ENCODE data around the gene MYBPC2.

DNA sequence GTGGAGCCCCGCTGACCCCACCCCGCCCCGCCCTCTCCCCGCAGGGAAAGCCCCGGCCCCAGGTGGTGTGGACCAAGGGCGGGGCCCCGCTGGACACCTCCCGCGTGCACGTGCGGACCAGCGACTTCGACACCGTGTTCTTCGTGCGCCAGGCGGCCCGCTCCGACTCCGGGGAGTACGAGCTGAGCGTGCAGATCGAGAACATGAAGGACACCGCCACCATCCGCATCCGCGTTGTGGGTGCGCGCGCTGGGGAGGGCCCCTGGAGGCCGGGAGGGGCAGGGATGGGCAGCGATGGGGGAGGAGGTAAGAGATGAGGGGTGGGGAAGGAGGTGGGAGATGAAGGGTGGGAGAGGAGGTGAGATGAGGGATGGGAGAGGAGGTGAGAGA is 26.4 kb downstream of the MYBPC2 start:
- TF ChIP-seq POLR2A (IDR thresholded peaks at IDR 0.05) (no peak), EP300 (IDR thresholded peaks at IDR 0.05) (no peak)
- TF ChIP-seq, protein P1, sequence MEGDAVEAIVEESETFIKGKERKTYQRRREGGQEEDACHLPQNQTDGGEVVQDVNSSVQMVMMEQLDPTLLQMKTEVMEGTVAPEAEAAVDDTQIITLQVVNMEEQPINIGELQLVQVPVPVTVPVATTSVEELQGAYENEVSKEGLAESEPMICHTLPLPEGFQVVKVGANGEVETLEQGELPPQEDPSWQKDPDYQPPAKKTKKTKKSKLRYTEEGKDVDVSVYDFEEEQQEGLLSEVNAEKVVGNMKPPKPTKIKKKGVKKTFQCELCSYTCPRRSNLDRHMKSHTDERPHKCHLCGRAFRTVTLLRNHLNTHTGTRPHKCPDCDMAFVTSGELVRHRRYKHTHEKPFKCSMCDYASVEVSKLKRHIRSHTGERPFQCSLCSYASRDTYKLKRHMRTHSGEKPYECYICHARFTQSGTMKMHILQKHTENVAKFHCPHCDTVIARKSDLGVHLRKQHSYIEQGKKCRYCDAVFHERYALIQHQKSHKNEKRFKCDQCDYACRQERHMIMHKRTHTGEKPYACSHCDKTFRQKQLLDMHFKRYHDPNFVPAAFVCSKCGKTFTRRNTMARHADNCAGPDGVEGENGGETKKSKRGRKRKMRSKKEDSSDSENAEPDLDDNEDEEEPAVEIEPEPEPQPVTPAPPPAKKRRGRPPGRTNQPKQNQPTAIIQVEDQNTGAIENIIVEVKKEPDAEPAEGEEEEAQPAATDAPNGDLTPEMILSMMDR (IDR thresholded peaks at IDR 0.05): no peak

All from tibial nerve (tissue), 4 donors.